Epithelial cell of esophagus (primary cell): ENCODE data around the gene SGF29.
"Not testable (repeated sequence)": the region's sequence is repeated elsewhere in the genome, so short reads cannot be mapped to it uniquely, and the experiment has no call there.

Experiments
- DNase-seq: peaks from one replicate; pipeline ENCODE4 v3.0.0; 2010; ENCODE audit warnings: low read depth
- H3K4me3 ChIP-seq: 2 replicates; pipeline ENCODE4 v1.5.1; 2011; ENCODE audit warnings: mild to moderate bottlenecking, low read length, control low read depth
- CTCF ChIP-seq: IDR thresholded peaks from 2 replicates; pipeline ENCODE4 v1.5.1; 2011; ENCODE audit warnings: low read depth, mild to moderate bottlenecking, low read length, control low read depth, inconsistent platforms; ENCODE audit not compliant: insufficient read depth; ENCODE audit errors: missing control alignments

The SGF29 gene

DNA sequence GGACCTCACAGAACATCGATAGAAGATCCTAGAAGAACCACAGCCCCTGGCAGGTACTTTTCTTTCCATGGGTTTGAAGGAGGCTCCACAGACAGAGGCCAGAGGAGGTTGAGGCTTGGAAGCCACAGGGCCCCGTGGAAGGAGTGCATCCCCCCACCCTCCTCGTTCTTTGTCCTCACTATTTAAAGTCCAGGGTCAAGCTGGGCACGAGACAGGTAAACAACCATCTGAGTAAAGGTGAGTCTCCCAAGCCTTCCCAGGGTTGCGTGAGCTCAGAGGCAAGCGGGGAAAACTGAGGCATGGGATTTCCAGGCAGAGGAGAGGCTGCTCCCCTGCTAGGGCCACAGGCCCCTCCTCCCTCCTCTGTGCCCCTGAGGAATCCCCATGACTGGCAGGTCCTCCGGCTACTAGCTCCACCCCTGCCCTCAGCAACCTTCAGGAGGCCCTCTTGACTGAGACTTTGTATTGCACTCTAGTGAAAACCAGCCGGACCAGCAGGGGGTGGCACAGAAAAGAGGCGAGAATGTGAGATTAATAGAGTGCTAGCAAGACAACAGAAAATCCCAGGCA, 44.1 kb downstream of the SGF29 start:
- no peak for TF ChIP-seq CTCF
- no peak for DNase-seq
- no peak overlapping the region for H3K4me3 ChIP-seq

DNA sequence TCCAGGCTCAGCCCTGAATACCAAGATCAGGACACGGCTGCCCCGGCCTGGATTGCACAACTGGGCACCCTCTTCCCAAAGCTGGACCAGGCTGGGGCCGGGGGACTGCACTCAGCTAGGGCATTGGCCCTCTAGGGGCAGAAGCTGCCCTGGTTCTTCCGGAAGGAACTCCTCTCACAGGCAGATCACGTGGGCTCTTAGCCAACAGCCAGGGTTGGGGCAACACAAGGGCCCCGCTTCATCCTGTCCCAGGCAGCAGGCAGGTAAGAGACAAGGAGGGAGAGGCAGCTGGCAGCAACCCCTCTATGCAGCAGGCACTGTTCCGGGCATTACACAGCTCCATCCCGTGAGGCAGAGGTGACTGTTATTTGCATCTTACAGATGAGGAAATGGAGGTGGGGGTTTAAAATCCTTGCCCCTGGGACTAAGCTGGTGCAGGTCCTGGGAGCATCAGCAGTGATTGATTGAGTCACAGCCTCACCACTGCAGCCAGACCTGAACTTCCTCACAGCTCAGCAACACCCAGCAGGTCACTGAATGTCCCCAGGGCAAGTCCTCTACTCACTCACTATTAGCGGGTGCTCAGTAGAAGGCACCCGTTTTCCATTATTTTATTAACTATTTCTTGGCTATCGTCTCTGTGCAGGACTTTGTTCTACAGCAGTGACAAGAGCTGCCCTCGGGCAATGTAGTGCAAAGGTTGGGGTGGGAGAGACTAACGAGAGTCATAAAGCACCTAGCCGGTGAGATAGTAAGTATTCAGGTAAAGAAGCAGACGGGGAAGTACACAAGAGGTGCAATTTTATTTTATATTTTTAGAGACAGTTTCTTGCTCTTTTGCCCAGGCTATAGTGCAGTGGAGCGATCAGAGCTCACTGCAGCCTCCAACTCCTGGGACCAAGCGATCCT, 45.9 kb downstream of the SGF29 start:
- not testable (repeated sequence) for DNase-seq, H3K4me3 ChIP-seq

DNA sequence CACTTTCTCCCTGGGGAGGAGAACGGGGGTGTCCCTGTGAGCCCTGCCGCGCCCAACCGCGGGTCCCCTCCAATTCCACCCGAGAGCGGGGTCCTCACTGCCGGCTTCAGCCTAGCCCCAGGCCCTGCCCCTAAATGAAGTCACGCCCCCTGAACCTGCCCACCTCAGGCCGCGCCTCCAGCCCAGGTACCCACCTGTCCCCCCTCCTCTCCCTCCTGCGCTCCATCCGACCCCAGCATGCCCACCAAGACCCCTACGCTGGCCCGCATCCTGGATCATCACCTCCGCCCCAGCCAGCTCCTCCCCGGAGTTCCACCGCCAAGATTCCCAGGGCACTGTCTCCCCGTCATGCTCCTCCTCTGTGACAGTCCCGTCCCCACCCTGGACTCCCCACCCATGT, 47.2 kb downstream of the SGF29 start:
- not testable (repeated sequence) for DNase-seq, H3K4me3 ChIP-seq

GRCh38 chr16:28601589-28601988, 47.9 kb downstream of the SGF29 start:
- not testable (repeated sequence) for H3K4me3 ChIP-seq, DNase-seq

- not testable (repeated sequence) for H3K4me3 ChIP-seq, DNase-seq
Observed at GRCh38 chr16:28602062-28602461, 48.3 kb downstream of the SGF29 start.

DNA sequence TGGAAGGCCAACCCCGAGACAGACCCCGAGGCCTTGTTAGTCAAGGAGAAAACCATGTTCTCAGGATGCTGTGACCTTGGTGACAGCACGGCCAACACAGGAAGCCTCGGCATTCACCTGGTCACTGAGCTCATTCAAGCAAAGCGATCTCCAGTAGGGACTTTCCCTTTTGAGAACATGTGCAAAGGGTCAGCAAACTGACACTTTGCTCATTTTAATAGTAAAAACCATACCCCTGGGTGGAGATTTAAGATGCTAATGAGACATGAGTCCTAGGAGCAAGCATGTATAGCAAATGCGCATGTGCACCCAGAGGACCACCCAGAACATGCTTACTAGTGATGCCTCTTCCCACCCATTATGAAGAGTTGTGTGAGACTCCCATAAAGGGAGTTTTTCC, 48.8 kb downstream of the SGF29 start:
- no peak for DNase-seq
- TF ChIP-seq CTCF, result no peak
- no peak overlapping the region for H3K4me3 ChIP-seq

GRCh38 chr16:28603381-28604185, 49.9 kb downstream of the SGF29 start:
- H3K4me3 ChIP-seq, result no peak overlapping the region
- no peak for DNase-seq
- no peak for TF ChIP-seq CTCF

- no peak for TF ChIP-seq CTCF
- no peak for DNase-seq
- no peak overlapping the region for H3K4me3 ChIP-seq
Observed at GRCh38 chr16:28604186-28604565, 50.5 kb downstream of the SGF29 start.
